HTR-8/SVneo (cell line): ENCODE results near the gene PLCH2.

ENCODE experiments used
- DNase-seq: peaks from one replicate; pipeline ENCODE4 v3.0.0; 2011; ENCODE audit warnings: low spot score, mixed read lengths; ENCODE audit not compliant: insufficient read length
- FAIRE-seq: peaks from 2 replicates; lab custom pipeline; 2011; peaks lifted over from hg19 to GRCh38; lab: Jason Lieb, UNC

PLCH2 gene

DNA sequence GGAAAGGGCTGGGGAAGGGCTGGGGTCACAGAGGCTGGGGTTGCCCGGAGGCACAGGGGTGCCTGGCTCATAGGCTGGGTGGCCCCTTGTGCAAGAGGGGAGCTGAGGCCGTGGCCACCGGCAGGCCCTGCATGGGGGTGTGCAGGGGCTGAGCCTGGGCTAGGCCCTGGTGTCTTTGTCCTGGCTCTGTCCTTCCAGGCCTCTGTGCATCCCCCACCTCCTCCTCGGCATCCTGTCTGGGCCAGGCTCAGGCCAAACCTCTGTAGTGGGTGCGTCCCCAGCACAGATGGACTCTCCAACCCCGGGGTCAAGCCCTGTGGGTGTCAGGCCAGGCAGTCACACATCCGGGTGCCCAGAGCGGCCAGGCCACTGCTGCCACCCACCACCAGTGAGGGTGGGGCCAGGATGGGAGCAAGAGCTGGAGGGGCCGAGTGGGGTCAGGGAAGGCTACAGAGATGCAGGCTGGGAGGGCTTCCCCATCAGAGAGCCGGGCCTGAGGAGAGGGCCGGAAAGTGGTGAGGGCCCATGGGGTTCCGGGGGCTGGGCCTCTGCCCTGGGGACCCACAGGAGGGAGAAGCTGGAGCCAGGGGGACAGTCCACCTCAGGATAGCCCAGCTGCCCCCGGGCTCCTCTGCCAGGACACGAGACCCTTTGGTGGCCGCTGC, 30.9 kb downstream of the PLCH2 start:
- no peak for DNase-seq
- FAIRE-seq, result no peak

DNA sequence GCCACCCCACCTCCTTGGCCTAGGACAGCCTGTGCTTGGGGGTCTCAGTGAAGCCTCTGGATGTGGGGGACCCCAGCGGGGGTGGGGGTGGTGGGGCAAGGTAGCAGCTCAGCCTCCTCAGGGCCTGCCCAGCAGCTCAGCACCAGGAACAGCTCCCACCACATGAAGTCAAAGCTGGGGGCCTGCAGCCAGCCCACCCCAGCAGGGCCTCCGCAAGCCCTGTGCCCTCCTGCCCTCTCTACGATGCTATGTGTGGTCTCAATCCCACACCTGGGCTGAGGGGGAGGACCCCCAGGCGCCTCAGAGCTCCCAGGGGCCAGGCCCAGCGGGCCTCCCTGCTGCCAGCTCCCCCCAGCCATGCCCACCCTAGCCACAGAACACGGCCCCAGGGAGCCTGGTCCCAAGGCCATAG, 31.7 kb downstream of the PLCH2 start:
- FAIRE-seq, result no peak

GRCh38 chr1:2508180-2508579, 32.1 kb downstream of the PLCH2 start:
- DNase-seq (no peak), FAIRE-seq (no peak)

More for the DNA sequence above, 31.7 kb downstream of the PLCH2 start:
- no peak for DNase-seq

- DNase-seq, result no peak
- FAIRE-seq, result no peak
Measured at GRCh38 chr1:2508751-2509150, 32.7 kb downstream of the PLCH2 start.

DNA sequence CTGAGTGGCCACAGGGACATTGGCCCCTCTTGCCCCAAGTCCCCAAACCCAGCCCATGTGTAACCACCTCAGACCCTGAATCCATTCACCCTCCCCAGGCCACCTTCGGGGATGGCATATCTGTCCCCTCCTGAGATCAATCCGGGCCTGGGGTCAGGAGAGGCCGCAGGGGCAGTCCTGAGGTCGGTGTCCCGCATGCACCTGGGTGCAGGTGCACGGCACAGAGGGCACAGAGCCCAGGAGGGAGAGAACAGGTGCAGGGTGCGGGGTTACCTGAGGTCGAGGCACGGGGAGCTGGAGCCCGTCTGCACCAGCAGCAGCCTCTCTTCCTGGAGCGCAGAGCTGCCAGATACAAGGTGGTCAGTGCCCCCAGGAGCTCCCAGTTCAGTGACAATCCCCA, 33.5 kb downstream of the PLCH2 start:
- DNase-seq (no peak), FAIRE-seq (no peak)

DNA sequence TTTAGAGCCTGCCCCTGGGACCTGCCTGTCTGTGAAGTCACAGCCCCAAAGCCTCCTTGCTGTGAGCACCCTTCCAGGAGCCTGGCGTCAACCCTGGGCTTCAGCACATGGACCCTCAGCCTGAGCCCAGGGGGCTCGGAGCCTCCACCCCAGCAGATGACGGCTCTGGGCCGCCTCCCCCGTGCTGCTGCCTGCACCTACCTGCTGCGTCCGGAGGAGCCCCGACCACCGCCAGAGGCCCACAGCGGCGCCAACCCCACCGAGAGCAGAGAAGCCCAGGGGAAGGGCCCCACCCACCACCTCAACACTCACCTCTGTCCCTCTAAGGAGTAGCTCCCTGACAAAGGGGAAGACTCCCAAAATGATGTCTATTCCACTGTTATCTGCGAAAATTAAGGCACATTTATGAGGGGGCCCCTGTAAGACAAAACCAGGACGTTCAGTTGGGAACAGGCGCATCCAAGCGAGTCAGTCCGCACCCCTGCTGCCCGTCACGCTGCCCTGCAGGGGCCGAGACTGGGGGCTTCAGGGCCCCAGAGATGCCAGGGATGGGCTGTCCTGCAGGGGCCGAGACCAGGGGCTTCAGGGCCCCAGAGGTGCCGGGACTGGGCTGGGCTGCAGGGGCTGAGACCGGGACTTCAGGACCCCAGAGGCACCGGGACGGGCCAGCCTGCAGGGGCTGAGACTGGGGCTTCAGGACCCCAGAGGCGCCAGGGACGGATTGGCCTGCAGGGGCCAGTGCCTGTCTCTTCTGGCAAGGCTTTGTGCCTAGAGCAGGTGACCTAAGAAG, 34.5 kb downstream of the PLCH2 start:
- no peak for FAIRE-seq
- DNase-seq, result no peak

DNA sequence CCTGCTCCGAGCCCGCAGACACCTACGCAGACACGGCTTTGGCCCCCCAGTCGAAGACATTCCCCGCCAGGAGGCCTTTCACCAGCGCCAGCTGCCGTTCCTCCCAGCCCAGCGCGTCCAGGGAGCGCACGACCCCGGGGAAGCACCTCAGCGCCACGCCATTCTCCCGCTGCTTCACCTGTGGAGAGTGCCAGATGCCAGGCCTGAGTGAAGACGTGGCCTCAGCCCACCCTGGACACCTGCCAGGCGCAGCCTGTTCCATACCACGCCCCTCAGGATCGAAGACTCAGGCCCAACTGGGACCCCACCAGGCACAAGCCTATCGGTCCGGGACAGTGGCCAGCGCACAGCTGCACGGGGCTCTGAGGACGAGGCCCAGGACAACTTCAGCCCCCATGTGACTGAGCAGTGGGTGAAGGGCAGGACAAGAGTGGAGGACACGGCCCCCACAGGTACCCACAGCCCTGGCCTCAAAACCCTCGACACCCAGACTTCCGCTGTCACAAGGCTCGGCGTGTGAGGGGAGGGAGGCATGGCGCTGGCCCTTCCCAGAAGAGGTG, 36.9 kb downstream of the PLCH2 start:
- no peak for FAIRE-seq
- DNase-seq, result no peak

- DNase-seq, result no peak
- no peak for FAIRE-seq
Measured at GRCh38 chr1:2513939-2514652, 38.0 kb downstream of the PLCH2 start.

GRCh38 chr1:2514863-2515762, 39.0 kb downstream of the PLCH2 start:
- FAIRE-seq (no peak), DNase-seq (no peak)

DNA sequence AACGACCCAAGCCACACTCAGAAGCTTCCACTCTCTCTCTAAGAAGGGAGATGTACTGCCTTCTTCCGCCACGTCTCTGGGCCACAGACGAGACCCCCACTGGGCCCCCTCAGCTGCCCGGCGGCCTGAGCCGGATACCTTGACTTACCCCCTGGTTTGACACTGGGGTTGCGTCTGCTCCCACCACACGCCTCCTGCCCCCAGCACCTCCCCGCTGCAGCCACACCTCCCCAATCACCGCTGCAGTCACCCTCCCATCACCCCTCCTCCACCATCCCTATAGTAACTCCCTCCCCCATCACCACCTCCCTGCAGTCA, 39.6 kb downstream of the PLCH2 start:
- FAIRE-seq, result no peak

GRCh38 chr1:2516124-2516523, 40.0 kb downstream of the PLCH2 start:
- FAIRE-seq, result no peak

More for the DNA sequence above, 39.6 kb downstream of the PLCH2 start:
- no peak for DNase-seq

DNA sequence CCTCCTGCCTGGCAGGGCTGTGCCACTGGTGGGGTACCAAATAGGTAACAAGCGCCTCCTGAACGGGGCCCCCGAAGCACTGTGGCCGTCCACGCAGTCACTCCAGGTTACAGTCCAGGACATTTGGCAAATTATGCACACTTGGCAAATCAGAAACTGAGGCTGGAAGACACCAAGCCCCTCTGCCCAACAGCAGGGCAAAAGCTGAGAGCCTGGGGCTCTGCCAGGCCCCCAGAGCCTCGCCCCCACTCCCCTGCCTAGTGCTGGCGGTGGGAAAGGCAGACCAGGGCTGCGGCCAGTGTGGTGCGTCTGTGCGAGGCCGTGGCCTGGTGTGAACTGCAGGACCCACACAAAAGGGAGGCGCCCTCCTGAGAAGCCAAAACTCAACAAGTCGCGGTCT, 40.9 kb downstream of the PLCH2 start:
- FAIRE-seq (no peak), DNase-seq (no peak)

More at GRCh38 chr1:2516124-2516523, 40.0 kb downstream of the PLCH2 start:
- DNase-seq, result no peak

DNA sequence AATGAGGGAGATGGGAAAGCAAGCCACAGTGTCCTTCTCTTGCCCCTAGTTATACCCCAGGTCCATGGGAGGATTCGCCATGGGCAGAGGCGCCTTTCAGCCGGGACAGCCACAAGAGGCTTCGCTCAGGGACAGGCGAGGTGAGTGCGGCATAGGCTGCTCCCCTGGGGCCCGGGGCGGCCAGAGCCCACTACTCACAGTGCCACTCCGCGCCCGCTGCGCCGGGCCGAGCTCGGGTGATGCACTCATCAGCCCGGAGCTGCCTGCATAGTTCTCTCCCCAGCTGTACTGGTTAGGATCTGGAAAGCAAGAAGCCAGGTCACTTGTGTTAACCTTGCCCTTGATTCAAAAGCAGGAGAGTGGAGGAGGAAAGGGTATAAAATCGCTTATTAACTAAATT, 41.9 kb downstream of the PLCH2 start:
- FAIRE-seq (no peak), DNase-seq (no peak)

- FAIRE-seq (no peak), DNase-seq (no peak)
Measured at GRCh38 chr1:2518528-2518927, 42.4 kb downstream of the PLCH2 start.

DNA sequence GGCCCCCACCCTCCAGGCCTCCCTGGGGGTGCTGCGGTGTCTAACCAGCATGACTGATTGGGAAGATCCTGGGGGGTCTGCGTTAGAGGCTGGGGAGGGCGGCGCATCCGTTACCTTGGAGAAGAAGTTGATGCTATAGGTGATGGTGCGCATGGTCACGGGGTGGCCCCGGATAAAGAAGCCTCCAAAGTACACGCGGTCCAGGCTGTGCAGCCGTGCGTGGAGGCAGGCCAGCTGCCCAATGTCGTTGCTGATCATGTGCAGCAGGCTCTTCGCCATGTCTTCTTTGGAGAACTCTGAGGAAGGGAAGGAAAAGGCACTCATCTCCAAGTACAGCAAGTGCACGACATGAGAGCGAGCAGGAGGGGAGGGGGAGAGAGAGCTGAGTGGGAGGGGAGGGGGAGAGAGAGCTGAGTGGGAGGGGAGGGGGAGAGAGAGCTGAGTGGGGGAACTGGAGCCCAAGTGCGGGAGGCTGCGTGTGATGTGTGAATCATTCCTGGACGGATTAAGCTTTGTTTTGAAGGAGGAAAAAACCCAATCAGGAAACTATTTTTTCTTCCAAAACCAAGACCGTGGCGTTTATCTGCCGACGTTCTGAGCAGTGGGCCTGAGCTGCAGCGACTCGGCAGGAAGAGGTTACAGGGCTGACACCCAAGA, 43.1 kb downstream of the PLCH2 start:
- no peak for FAIRE-seq
- no peak for DNase-seq

DNA sequence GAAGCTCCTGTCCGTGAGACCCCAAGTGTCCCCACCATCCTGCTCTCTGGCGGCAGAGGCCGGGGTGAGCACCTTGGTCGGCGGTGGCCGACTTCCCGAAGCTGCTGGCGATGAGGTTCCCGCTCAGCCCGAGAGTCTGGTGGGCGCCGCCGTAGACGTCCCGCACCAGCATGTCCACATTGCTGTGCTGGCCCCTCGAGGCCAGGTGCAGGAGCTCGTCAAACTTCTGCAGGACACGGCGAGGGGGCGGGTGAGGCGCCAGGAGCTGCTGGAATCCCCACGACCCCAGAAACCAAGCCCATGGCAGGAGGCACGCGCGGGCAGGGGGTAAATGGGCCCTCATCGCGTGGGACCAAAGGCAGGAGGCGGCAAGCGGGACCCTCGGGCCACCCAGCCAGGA, 43.6 kb downstream of the PLCH2 start:
- FAIRE-seq, result no peak
- DNase-seq, result no peak

- no peak for FAIRE-seq
Measured at GRCh38 chr1:2520206-2520605, 44.1 kb downstream of the PLCH2 start.

GRCh38 chr1:2520806-2521205, 44.7 kb downstream of the PLCH2 start:
- no peak for DNase-seq
- no peak for FAIRE-seq

More at GRCh38 chr1:2520206-2520605, 44.1 kb downstream of the PLCH2 start:
- DNase-seq, result no peak

- FAIRE-seq, result no peak
Measured at GRCh38 chr1:2522230-2522629, 46.1 kb downstream of the PLCH2 start.

More at GRCh38 chr1:2522230-2522629, 46.1 kb downstream of the PLCH2 start:
- DNase-seq, result no peak
